GM12878 (cell line): ENCODE results near the gene NEMF. TPM values are rescaled to one million over a fixed set of nuclear protein-coding genes. Genes with fewer than 3 reads are reported as not detected.
A peak's percentile ranks its signal among the peaks of the same experiment; 100 is the strongest.

ENCODE experiments used
- ASH2L ChIP-seq: fragments of 300-600, 200-600 bp; sonication (generic); IDR thresholded peaks from 2 replicates; pipeline ENCODE4 v1.6.1; 2017; ENCODE audit warnings: low read depth, mild to moderate bottlenecking, borderline replicate concordance
- BCL11A ChIP-seq: IDR thresholded peaks from 2 replicates; pipeline ENCODE4 v1.6.1; 2011; ENCODE audit warnings: low read depth, low read length
- EP300 ChIP-seq, 2 experiments: fragments of 150-350 bp in 1 of 2; IDR thresholded peaks; 2 replicates each; pipeline ENCODE4 v1.6.1; 2011 to 2012; ENCODE audit warnings: low read depth in 2 of 2, low read length in 2 of 2, borderline replicate concordance in 1 of 2, improper control_type of control experiment in 1 of 2, inconsistent platforms in 1 of 2; ENCODE audit not compliant: control insufficient read depth in 1 of 2
- HDAC6 ChIP-seq: fragments of 200-600 bp; sonication (generic); IDR thresholded peaks from one replicate; pipeline ENCODE4 v1.8.0; 2017; ENCODE audit warnings: antibody characterized with exemption; ENCODE audit not compliant: unreplicated experiment
- NBN ChIP-seq: fragments of 450-650 bp; IDR thresholded peaks from 2 replicates; pipeline ENCODE4 v1.6.1; 2016
- NFXL1 ChIP-seq: fragments of 450-650 bp; IDR thresholded peaks from 2 replicates; pipeline ENCODE4 v1.6.1; 2017; ENCODE audit warnings: antibody characterized with exemption, mild to moderate bottlenecking, borderline replicate concordance
- POLR2A ChIP-seq: IDR thresholded peaks from 2 replicates; pipeline ENCODE4 v1.6.1; 2011; ENCODE audit warnings: low read depth, mild to moderate bottlenecking, low read length
- RFX5 ChIP-seq: IDR thresholded peaks from 2 replicates; pipeline ENCODE4 v1.6.1; 2011; ENCODE audit warnings: low read depth, low read length, improper control_type of control experiment
- SRF ChIP-seq, 2 experiments: IDR thresholded peaks; 2 replicates each; pipeline ENCODE4 v1.6.1; 2011; ENCODE audit warnings: low read depth in 2 of 2, low read length in 2 of 2, mild to moderate bottlenecking in 1 of 2, moderate library complexity in 1 of 2
- STAT3 ChIP-seq: IDR thresholded peaks from 2 replicates; pipeline ENCODE4 v1.6.1; 2011; ENCODE audit warnings: low read depth, low read length, improper control_type of control experiment
- YY1 ChIP-seq: IDR thresholded peaks from 2 replicates; pipeline ENCODE4 v1.6.1; 2011; ENCODE audit warnings: low read depth, mild to moderate bottlenecking, low read length
- polyA plus RNA-seq, 11 experiments: library from polyadenylated mRNA; depleted of rRNA in 4 of 11; unstranded in 6 of 11; stranded (reverse) in 5 of 11; fragments of >200 nt; fragmentation: Nextera tagmentation in 4 of 11; fragmentation: Illumina TruSeq in 1 of 11; extraction: Ambion mirVana in 4 of 11; extraction: Trizol in 1 of 11; gene quantifications; 1 replicate in 1 of 11; 2 replicates in 10 of 11; pipeline versions ENCODE4 v1.2.1 to v1.2.3, GENCODE V29; 2011 to 2016; ENCODE audit warnings: inconsistent platforms in 2 of 11, missing spikeins in 2 of 11, low read depth in 1 of 11
- total RNA-seq, 4 experiments: library from RNA; depleted of rRNA in 3 of 4; stranded (reverse); fragments of >200 nt in 3 of 4; fragmentation: Illumina TruSeq in 1 of 4; extraction: Trizol in 1 of 4; gene quantifications; 2 replicates each; pipeline versions ENCODE4 v1.2.1 to v1.2.3, GENCODE V29; 2013 to 2021
- TF ChIP-seq, protein P1 (sequence below): fragments of 450-650 bp; IDR thresholded peaks from 2 replicates; pipeline ENCODE4 v1.6.1; 2017; ENCODE audit warnings: antibody characterized with exemption, mild to moderate bottlenecking, moderate library complexity
- TF ChIP-seq, protein P2 (sequence below): fragments of 450-650 bp; IDR thresholded peaks from 2 replicates; pipeline ENCODE4 v1.6.1; 2017; ENCODE audit warnings: mild to moderate bottlenecking, moderate library complexity
- TF ChIP-seq, protein P3 (sequence below): fragments of 450-650 bp; IDR thresholded peaks from 2 replicates; pipeline ENCODE4 v1.6.1; 2017; ENCODE audit warnings: mild to moderate bottlenecking, moderate library complexity
- TF ChIP-seq, protein P4 (sequence below): IDR thresholded peaks from 2 replicates; pipeline ENCODE4 v1.6.1; 2012; ENCODE audit warnings: low read depth, low read length, improper control_type of control experiment
- TF ChIP-seq, protein P5 (sequence below): IDR thresholded peaks from 2 replicates; pipeline ENCODE4 v1.6.1; 2011; ENCODE audit warnings: low read depth, mild to moderate bottlenecking, low read length, moderate library complexity, borderline replicate concordance; ENCODE audit errors: extremely low read depth

The NEMF gene
- total and polyA plus RNA-seq, 10 of the 15 experiments (the other 5 are each of a cell fraction or from before 2014, with no cell fraction given), result 31.5 to 80.1 (median 61.1) TPM

DNA sequence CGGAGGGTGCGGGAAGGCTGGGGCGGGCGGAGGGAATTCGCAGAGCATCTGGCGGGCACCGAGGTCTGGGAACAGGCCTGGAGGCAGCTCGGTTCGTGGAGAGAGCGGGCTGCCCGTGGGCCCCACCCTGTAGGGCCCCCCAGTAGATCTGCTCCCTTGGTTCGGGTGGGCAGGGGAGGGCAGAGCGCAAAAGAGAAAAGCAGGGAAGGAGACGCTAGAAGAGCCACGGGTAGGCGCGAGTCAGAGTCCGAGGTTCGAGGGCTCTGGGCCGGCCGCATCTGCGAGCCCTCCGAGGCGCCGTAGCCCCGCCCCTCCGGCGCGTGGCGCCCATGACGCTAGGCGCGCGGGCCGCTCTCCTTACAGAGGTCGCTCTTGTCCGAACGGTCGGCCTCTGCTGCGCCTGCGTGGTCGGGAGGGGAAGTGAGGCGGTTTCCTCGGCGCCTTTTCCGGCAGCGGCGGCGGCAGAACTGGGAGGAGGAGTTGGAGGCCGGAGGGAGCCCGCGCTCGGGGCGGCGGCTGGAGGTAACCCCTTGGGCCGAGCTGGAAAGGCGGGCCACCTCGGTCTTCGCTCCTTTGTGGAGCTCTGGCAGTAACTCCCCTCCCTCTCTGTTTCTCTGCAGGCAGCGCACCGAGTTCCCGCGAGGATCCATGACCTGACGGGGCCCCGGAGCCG, 40.2 kb upstream of the NEMF start, which contains the start of gene ARF6 (continued):
- TF ChIP-seq, protein P1, sequence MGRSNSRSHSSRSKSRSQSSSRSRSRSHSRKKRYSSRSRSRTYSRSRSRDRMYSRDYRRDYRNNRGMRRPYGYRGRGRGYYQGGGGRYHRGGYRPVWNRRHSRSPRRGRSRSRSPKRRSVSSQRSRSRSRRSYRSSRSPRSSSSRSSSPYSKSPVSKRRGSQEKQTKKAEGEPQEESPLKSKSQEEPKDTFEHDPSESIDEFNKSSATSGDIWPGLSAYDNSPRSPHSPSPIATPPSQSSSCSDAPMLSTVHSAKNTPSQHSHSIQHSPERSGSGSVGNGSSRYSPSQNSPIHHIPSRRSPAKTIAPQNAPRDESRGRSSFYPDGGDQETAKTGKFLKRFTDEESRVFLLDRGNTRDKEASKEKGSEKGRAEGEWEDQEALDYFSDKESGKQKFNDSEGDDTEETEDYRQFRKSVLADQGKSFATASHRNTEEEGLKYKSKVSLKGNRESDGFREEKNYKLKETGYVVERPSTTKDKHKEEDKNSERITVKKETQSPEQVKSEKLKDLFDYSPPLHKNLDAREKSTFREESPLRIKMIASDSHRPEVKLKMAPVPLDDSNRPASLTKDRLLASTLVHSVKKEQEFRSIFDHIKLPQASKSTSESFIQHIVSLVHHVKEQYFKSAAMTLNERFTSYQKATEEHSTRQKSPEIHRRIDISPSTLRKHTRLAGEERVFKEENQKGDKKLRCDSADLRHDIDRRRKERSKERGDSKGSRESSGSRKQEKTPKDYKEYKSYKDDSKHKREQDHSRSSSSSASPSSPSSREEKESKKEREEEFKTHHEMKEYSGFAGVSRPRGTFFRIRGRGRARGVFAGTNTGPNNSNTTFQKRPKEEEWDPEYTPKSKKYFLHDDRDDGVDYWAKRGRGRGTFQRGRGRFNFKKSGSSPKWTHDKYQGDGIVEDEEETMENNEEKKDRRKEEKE, result no peak
- TF ChIP-seq YY1 (peak; percentile 83), POLR2A (peak; percentile 92), NBN (no peak; the same call in 1 of the 2 replicates), EP300 (IDR thresholded peaks at IDR 0.05; ENCODE audit: borderline replicate concordance in 1 of 2, control insufficient read depth in 1 of 2, low read depth in 2 of 2, low read length in 2 of 2) (no peak), NFXL1 (no peak), SRF (IDR thresholded peaks at IDR 0.05; ENCODE audit: low read depth in 2 of 2, low read length in 2 of 2) (no peak; a peak in 1 of 4 replicates), RFX5 (no peak), HDAC6 (no peak), ASH2L (no peak), STAT3 (no peak), BCL11A (no peak)
- TF ChIP-seq, protein P2, sequence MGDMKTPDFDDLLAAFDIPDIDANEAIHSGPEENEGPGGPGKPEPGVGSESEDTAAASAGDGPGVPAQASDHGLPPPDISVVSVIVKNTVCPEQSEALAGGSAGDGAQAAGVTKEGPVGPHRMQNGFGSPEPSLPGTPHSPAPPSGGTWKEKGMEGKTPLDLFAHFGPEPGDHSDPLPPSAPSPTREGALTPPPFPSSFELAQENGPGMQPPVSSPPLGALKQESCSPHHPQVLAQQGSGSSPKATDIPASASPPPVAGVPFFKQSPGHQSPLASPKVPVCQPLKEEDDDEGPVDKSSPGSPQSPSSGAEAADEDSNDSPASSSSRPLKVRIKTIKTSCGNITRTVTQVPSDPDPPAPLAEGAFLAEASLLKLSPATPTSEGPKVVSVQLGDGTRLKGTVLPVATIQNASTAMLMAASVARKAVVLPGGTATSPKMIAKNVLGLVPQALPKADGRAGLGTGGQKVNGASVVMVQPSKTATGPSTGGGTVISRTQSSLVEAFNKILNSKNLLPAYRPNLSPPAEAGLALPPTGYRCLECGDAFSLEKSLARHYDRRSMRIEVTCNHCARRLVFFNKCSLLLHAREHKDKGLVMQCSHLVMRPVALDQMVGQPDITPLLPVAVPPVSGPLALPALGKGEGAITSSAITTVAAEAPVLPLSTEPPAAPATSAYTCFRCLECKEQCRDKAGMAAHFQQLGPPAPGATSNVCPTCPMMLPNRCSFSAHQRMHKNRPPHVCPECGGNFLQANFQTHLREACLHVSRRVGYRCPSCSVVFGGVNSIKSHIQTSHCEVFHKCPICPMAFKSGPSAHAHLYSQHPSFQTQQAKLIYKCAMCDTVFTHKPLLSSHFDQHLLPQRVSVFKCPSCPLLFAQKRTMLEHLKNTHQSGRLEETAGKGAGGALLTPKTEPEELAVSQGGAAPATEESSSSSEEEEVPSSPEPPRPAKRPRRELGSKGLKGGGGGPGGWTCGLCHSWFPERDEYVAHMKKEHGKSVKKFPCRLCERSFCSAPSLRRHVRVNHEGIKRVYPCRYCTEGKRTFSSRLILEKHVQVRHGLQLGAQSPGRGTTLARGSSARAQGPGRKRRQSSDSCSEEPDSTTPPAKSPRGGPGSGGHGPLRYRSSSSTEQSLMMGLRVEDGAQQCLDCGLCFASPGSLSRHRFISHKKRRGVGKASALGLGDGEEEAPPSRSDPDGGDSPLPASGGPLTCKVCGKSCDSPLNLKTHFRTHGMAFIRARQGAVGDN, result peak; percentile 71
- TF ChIP-seq, protein P3, sequence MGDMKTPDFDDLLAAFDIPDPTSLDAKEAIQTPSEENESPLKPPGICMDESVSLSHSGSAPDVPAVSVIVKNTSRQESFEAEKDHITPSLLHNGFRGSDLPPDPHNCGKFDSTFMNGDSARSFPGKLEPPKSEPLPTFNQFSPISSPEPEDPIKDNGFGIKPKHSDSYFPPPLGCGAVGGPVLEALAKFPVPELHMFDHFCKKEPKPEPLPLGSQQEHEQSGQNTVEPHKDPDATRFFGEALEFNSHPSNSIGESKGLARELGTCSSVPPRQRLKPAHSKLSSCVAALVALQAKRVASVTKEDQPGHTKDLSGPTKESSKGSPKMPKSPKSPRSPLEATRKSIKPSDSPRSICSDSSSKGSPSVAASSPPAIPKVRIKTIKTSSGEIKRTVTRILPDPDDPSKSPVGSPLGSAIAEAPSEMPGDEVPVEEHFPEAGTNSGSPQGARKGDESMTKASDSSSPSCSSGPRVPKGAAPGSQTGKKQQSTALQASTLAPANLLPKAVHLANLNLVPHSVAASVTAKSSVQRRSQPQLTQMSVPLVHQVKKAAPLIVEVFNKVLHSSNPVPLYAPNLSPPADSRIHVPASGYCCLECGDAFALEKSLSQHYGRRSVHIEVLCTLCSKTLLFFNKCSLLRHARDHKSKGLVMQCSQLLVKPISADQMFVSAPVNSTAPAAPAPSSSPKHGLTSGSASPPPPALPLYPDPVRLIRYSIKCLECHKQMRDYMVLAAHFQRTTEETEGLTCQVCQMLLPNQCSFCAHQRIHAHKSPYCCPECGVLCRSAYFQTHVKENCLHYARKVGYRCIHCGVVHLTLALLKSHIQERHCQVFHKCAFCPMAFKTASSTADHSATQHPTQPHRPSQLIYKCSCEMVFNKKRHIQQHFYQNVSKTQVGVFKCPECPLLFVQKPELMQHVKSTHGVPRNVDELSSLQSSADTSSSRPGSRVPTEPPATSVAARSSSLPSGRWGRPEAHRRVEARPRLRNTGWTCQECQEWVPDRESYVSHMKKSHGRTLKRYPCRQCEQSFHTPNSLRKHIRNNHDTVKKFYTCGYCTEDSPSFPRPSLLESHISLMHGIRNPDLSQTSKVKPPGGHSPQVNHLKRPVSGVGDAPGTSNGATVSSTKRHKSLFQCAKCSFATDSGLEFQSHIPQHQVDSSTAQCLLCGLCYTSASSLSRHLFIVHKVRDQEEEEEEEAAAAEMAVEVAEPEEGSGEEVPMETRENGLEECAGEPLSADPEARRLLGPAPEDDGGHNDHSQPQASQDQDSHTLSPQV, result no peak
- TF ChIP-seq, protein P4, sequence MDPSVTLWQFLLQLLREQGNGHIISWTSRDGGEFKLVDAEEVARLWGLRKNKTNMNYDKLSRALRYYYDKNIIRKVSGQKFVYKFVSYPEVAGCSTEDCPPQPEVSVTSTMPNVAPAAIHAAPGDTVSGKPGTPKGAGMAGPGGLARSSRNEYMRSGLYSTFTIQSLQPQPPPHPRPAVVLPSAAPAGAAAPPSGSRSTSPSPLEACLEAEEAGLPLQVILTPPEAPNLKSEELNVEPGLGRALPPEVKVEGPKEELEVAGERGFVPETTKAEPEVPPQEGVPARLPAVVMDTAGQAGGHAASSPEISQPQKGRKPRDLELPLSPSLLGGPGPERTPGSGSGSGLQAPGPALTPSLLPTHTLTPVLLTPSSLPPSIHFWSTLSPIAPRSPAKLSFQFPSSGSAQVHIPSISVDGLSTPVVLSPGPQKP, result no peak
- TF ChIP-seq, protein P5, sequence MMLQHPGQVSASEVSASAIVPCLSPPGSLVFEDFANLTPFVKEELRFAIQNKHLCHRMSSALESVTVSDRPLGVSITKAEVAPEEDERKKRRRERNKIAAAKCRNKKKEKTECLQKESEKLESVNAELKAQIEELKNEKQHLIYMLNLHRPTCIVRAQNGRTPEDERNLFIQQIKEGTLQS, result no peak
